Spleen (tissue), 11 donors: ENCODE data around the gene TBX1. TPM values are rescaled to one million over a fixed set of nuclear protein-coding genes. Genes with fewer than 3 reads are reported as not detected.

Source experiments
- DNase-seq: peaks from one replicate; pipeline ENCODE4 v3.0.0-alpha.2; 2020
- H3K27ac ChIP-seq, 8 donors: fragments of 200-600 bp; sonication (generic) in 7 of 8; 1 replicate in 4 of 8; 2 replicates in 4 of 8; pipeline versions ENCODE4 v1.5.0 to v1.8.0; 2016 to 2021; ENCODE audit warnings: inconsistent platforms in 4 of 8, mild to moderate bottlenecking in 4 of 8, moderate library complexity in 1 of 8
- H3K27me3 ChIP-seq, 7 donors: fragments of 200-600 bp; sonication (generic) in 6 of 7; replicated peaks in 1 of 7; 1 replicate in 4 of 7; 2 replicates in 3 of 7; pipeline versions ENCODE4 v1.5.0 to v1.8.0; 2016 to 2021; ENCODE audit warnings: inconsistent platforms in 3 of 7, mild to moderate bottlenecking in 1 of 7
- H3K36me3 ChIP-seq, 6 donors: fragments of 200-600 bp; sonication (generic) in 5 of 6; 1 replicate in 4 of 6; 2 replicates in 2 of 6; pipeline versions ENCODE4 v1.5.0 to v1.8.0; 2016 to 2021; ENCODE audit warnings: inconsistent platforms in 2 of 6
- H3K4me1 ChIP-seq, 6 donors: fragments of 200-600 bp; sonication (generic) in 5 of 6; 1 replicate in 3 of 6; 2 replicates in 3 of 6; pipeline versions ENCODE4 v1.5.0 to v1.8.0; 2016 to 2021; ENCODE audit warnings: inconsistent platforms in 3 of 6
- H3K4me3 ChIP-seq, 8 donors: fragments of 200-600 bp; sonication (generic) in 7 of 8; 1 replicate in 4 of 8; 2 replicates in 4 of 8; pipeline versions ENCODE4 v1.5.0 to v1.8.0; 2016 to 2021; ENCODE audit warnings: inconsistent platforms in 4 of 8, mild to moderate bottlenecking in 4 of 8, moderate library complexity in 2 of 8
- H3K9me3 ChIP-seq, 8 donors: fragments of 200-600 bp; sonication (generic) in 7 of 8; 1 replicate in 4 of 8; 2 replicates in 4 of 8; pipeline versions ENCODE4 v1.5.0 to v1.8.0; 2016 to 2021; ENCODE audit warnings: inconsistent platforms in 4 of 8
- POLR2A ChIP-seq, 3 donors: fragments of 450-650 bp; IDR thresholded peaks; one replicate each; pipeline ENCODE4 v1.5.1; 2017; ENCODE audit warnings: antibody characterized with exemption in 3 of 3, mild to moderate bottlenecking in 1 of 3
- POLR2AphosphoS5 ChIP-seq, 3 donors: sonication (generic); formaldehyde crosslinking; IDR thresholded peaks; one replicate each; pipeline ENCODE4 v1.5.1; 2017; ENCODE audit warnings: antibody characterized with exemption in 3 of 3
- WGBS, 5 donors: extraction: QIAGEN DNeasy Blood & Tissue Kit in 3 of 5; methylation state at CpG; one replicate each; pipeline versions ENCODE4 v1.1.5 to v1.1.7; 2013 to 2018; 5-methylcytosine and 5-hydroxymethylcytosine counted together
- intact Hi-C: fragments of 100-400 bp; cut with DNase I; formaldehyde crosslinking; loops from one replicate; pipeline ENCODE4 v1.15.0; 2023; ENCODE audit warnings: low total_unique reads
- polyA plus RNA-seq, 3 donors: library from polyadenylated mRNA; stranded (reverse); fragments of 200-250 nt; gene quantifications; one replicate each; pipeline ENCODE4 v1.2.1, GENCODE V29; 2013
- total RNA-seq, 7 donors: library from RNA; depleted of rRNA in 3 of 7; stranded (reverse); fragments of >200 nt in 3 of 7; fragmentation: NEBNext Ultra II Directional in 4 of 7; extraction: Animal tissue kit (Norgen Biotek cat#: 25700) in 4 of 7; gene quantifications; one replicate each; pipeline versions ENCODE4 v1.1.0 to v1.2.1, GENCODE V29; 2016 to 2021
- TF ChIP-seq, protein P1 (sequence below), 11 experiments: fragments of 200-600 bp in 7 of 11; fragments of 450-650 bp in 4 of 11; sonication (generic) in 4 of 11; IDR thresholded peaks in 8 of 11; conservative IDR thresholded peaks in 3 of 11; 1 replicate in 7 of 11; 2 replicates in 4 of 11; pipeline versions ENCODE4 v1.4.0 to v1.8.0; 2016 to 2021; ENCODE audit warnings: antibody characterized with exemption in 11 of 11, inconsistent platforms in 4 of 11, mild to moderate bottlenecking in 1 of 11
- donor health status: healthy with polysubstance abuse.
- donor health status: DM: no; HTN: no; CAD: no; lungs with moderate emphysema.
- donor health status: DM: no; HTN: no; CAD: no.
- donor health status: Bipolar disorder and iron deficiency.
- donor health status: healthy.
- donor health status: DM: no; HTN: no; CAD: no.
- donor health status: DM: yes; HTN: yes; CAD: no.

The TBX1 gene
- total and polyA plus RNA-seq, 10 donors = 0.17 to 10.5 (median 0.70) TPM

DNA sequence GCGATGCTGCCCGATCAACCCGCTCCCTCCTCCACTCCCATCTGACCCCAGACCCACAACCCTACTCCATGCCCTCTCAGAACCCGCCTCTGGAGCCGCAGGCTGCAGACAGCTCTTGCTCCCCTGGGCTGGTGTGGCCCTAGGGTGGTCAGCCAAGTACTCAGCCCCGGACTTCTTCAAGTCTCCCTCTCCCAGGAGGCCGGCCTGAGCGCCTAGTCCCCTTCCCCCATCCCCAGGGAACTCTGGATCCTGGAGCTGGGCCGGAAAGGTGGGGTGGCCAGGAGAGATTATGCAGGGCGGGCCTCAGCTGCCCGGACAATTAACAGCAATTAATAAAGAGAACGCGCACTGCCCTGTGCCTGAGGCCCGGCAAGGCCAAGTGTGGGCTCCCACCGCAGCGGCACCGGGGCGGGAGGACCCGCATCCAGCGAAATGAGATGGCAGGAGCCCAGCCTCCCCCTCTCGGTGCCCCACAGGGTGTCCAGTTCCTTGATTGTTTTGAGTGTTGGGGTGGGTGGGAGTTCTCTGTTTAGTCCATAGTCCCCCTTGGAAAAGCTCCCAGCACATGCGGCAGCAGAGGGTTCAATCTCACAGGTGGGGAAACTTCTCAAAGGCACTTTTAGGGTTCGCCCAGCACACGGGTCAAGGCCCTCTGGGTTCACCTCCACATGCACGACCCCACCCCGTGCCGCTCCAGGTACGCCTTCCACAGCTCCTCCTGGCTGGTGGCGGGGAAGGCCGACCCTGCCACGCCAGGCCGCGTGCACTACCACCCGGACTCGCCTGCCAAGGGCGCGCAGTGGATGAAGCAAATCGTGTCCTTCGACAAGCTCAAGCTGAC, 3.1 kb downstream of the TBX1 start:
- intact Hi-C loops = no loop called here
- no peaks in the 10 kb centered on the region for H3K9me3 ChIP-seq
- WGBS, 5 donors = 66 to 79% (median 75%) methylated on average over 28 to 39 of the region's 39 CpGs
- no peaks in the 10 kb centered on the region for H3K36me3 ChIP-seq
- H3K27me3 ChIP-seq = peaks cover 9 to 98% (median 92%) of the 10 kb centered on the region in 7 donors
- no peak for DNase-seq
- H3K4me1 ChIP-seq = peaks cover 6 to 66% (median 57%) of the 10 kb centered on the region in 6 donors
- TF ChIP-seq POLR2AphosphoS5 (IDR thresholded peaks at IDR 0.05) = no peak
- TF ChIP-seq, protein P1, sequence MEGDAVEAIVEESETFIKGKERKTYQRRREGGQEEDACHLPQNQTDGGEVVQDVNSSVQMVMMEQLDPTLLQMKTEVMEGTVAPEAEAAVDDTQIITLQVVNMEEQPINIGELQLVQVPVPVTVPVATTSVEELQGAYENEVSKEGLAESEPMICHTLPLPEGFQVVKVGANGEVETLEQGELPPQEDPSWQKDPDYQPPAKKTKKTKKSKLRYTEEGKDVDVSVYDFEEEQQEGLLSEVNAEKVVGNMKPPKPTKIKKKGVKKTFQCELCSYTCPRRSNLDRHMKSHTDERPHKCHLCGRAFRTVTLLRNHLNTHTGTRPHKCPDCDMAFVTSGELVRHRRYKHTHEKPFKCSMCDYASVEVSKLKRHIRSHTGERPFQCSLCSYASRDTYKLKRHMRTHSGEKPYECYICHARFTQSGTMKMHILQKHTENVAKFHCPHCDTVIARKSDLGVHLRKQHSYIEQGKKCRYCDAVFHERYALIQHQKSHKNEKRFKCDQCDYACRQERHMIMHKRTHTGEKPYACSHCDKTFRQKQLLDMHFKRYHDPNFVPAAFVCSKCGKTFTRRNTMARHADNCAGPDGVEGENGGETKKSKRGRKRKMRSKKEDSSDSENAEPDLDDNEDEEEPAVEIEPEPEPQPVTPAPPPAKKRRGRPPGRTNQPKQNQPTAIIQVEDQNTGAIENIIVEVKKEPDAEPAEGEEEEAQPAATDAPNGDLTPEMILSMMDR (IDR thresholded peaks at IDR 0.05 in 8 of 11, conservative IDR thresholded peaks at IDR 0.05 in 3 of 11) = no peak
- no peak for TF ChIP-seq POLR2A (IDR thresholded peaks at IDR 0.05)
- no peak overlapping the region for H3K4me3 ChIP-seq
- H3K27ac ChIP-seq = no peak overlapping the region

DNA sequence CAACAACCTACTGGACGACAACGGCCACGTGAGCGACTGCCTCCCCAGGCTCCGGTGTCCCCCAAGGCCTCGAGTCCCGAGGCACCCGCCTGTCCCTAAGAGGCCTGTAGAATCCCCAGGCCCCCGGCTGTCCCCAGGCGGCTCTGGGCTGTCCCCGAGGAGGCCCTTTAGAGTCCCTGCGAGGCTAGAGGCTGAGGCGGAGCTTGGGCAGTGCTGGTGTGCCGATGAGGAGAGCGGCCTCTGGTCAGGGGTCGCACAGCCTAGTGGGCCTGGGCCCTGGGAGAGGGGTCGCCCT, 3.7 kb downstream of the TBX1 start:
- no peak overlapping the region for H3K4me3 ChIP-seq
- no peaks in the 10 kb centered on the region for H3K36me3 ChIP-seq
- no peak for DNase-seq
- peaks cover 6 to 98% (median 92%) of the 10 kb centered on the region in 7 donors for H3K27me3 ChIP-seq
- no peaks in the 10 kb centered on the region for H3K9me3 ChIP-seq
- intact Hi-C loops = no loop called here
- peaks cover 6 to 66% (median 52%) of the 10 kb centered on the region in 6 donors for H3K4me1 ChIP-seq
- TF ChIP-seq POLR2A (IDR thresholded peaks at IDR 0.05) (no peak), POLR2AphosphoS5 (IDR thresholded peaks at IDR 0.05) (no peak)
- TF ChIP-seq, protein P1 (IDR thresholded peaks at IDR 0.05 in 8 of 11, conservative IDR thresholded peaks at IDR 0.05 in 3 of 11) = no peak
- 71 to 81% (median 77%) methylated on average over 17 of the region's 17 CpGs for WGBS, 5 donors
- no peak overlapping the region for H3K27ac ChIP-seq

DNA sequence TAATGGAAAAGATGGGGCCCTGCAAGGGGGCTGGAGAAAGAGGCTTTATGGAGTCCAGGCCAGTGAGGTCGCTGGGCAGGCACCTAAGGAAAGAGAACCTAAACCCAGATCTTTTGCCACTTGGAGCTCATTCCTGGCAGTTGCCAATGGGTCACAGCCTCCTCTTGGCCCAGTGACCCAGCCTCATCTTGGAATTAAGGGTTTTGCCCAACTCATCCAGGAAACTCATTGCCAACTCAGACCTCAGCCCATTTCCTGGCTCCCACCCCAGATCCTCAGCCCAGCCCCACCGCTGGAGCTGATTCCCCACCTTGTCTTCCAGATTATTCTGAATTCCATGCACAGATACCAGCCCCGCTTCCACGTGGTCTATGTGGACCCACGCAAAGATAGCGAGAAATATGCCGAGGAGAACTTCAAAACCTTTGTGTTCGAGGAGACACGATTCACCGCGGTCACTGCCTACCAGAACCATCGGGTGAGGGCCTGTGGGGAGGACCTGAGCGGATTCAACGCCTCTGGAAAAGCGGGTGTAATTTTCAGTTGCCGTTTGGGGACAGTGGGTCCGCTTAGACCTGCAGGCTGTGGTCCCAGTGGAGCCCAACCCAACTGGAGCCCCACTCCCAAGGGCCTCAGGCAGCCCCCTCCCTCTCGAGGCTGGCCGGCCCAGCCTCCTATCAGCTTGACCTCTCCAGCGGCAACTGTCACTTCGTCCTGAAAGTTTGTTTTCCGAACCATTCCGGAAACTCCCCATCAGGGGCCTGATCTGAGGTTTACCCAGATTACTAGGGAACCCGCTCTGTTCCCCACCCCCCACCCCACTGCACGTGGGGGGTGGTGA, 4.3 kb downstream of the TBX1 start:
- Histone ChIP-seq H3K4me1 (peaks cover 6 to 60% (median 46%) of the 10 kb centered on the region in 6 donors), H3K4me3 (peak overlapping the region in 3 of 8 donors; percentile 45 to 73 (median 45)), H3K36me3 (no peaks in the 10 kb centered on the region), H3K27me3 (peaks cover 0 to 98% (median 90%) of the 10 kb centered on the region in 7 donors), H3K9me3 (no peaks in the 10 kb centered on the region), H3K27ac (peak overlapping the region in 1 of 8 donors; percentile 52)
- DNase-seq = no peak
- 47 to 65% (median 54%) methylated on average over 23 to 25 of the region's 25 CpGs for WGBS, 5 donors
- intact Hi-C loops = no loop called here
- TF ChIP-seq POLR2AphosphoS5 (IDR thresholded peaks at IDR 0.05) (no peak), POLR2A (IDR thresholded peaks at IDR 0.05) (no peak)
- TF ChIP-seq, protein P1 (IDR thresholded peaks at IDR 0.05 in 8 of 11, conservative IDR thresholded peaks at IDR 0.05 in 3 of 11) = no peak
